HepG2 (cell line): Measurements from ENCODE around the gene CHPF. TPM values are rescaled to one million over a fixed set of nuclear protein-coding genes. Genes with fewer than 3 reads are reported as not detected.

ENCODE experiments used
- CBFB ChIP-seq: sonication (generic); formaldehyde crosslinking; IDR thresholded peaks from 2 replicates; pipeline ENCODE4 v1.4.0; 2020; ENCODE audit warnings: missing genetic modification reagents
- CCDC6 ChIP-seq: sonication (generic); formaldehyde crosslinking; IDR thresholded peaks from 2 replicates; pipeline ENCODE4 v1.8.1; 2022; ENCODE audit warnings: mild to moderate bottlenecking, missing genetic modification reagents, moderate library complexity
- FIP1L1 ChIP-seq: fragments of 200-400 bp; formaldehyde crosslinking; IDR thresholded peaks from 2 replicates; pipeline ENCODE4 v1.6.1; 2018; ENCODE audit warnings: low read depth, mild to moderate bottlenecking, low read length, moderate library complexity, borderline replicate concordance; ENCODE audit not compliant: insufficient read depth
- KDM3A ChIP-seq: IDR thresholded peaks from 2 replicates; pipeline ENCODE4 v1.6.1; 2018; ENCODE audit warnings: low read depth, missing compliant biosample characterization
- MED1 ChIP-seq: sonication (generic); formaldehyde crosslinking; IDR thresholded peaks from 2 replicates; pipeline ENCODE4 v1.4.0; 2020; ENCODE audit warnings: missing genetic modification reagents
- SMAD3 ChIP-seq: sonication (generic); formaldehyde crosslinking; IDR thresholded peaks from 2 replicates; pipeline ENCODE4 v1.4.0; 2020; ENCODE audit warnings: missing genetic modification reagents
- SMAD9 ChIP-seq: sonication (generic); formaldehyde crosslinking; IDR thresholded peaks from 2 replicates; pipeline ENCODE4 v1.5.1; 2020; ENCODE audit warnings: mild to moderate bottlenecking, missing genetic modification reagents
- YY1 ChIP-seq: IDR thresholded peaks from 2 replicates; pipeline ENCODE4 v1.6.1; 2011; ENCODE audit warnings: low read length, low read depth, moderate library complexity, mild to moderate bottlenecking; ENCODE audit not compliant: insufficient read depth, insufficient replicate concordance
- ZNF280D ChIP-seq: sonication (generic); formaldehyde crosslinking; IDR thresholded peaks from 2 replicates; pipeline ENCODE4 v1.5.1; 2020; ENCODE audit warnings: mild to moderate bottlenecking, missing genetic modification reagents
- ZNF350 ChIP-seq: sonication (generic); formaldehyde crosslinking; IDR thresholded peaks from 2 replicates; pipeline ENCODE4 v1.4.0; 2020; ENCODE audit warnings: mild to moderate bottlenecking, low read depth, missing genetic modification reagents, borderline replicate concordance
- ZNF414 ChIP-seq: sonication (generic); formaldehyde crosslinking; IDR thresholded peaks from 2 replicates; pipeline ENCODE4 v1.5.0; 2020; ENCODE audit warnings: missing genetic modification reagents
- ZNF501 ChIP-seq: sonication (generic); formaldehyde crosslinking; IDR thresholded peaks from 2 replicates; pipeline ENCODE4 v1.5.1; 2020; ENCODE audit warnings: mild to moderate bottlenecking, moderate library complexity, missing genetic modification reagents
- ZNF567 ChIP-seq: sonication (generic); formaldehyde crosslinking; IDR thresholded peaks from 2 replicates; pipeline ENCODE4 v1.8.1; 2023; ENCODE audit warnings: mild to moderate bottlenecking, missing genetic modification reagents, borderline replicate concordance
- ZNF710 ChIP-seq: sonication (generic); formaldehyde crosslinking; IDR thresholded peaks from 2 replicates; pipeline ENCODE4 v1.5.0; 2020; ENCODE audit warnings: mild to moderate bottlenecking, missing genetic modification reagents, borderline replicate concordance
- ZNF75D ChIP-seq: sonication (generic); formaldehyde crosslinking; IDR thresholded peaks from 2 replicates; pipeline ENCODE4 v1.8.1; 2023; ENCODE audit warnings: missing genetic modification reagents, mild to moderate bottlenecking, borderline replicate concordance
- ZNF775 ChIP-seq: sonication (generic); formaldehyde crosslinking; IDR thresholded peaks from 2 replicates; pipeline ENCODE4 v1.4.0; 2020; ENCODE audit warnings: missing genetic modification reagents, mild to moderate bottlenecking, moderate library complexity, borderline replicate concordance
- ZSCAN22 ChIP-seq: sonication (generic); formaldehyde crosslinking; IDR thresholded peaks from 2 replicates; pipeline ENCODE4 v1.4.0; 2020; ENCODE audit warnings: mild to moderate bottlenecking, missing genetic modification reagents
- ZSCAN30 ChIP-seq: sonication (generic); formaldehyde crosslinking; IDR thresholded peaks from 2 replicates; pipeline ENCODE4 v1.5.0; 2020; ENCODE audit warnings: mild to moderate bottlenecking, missing genetic modification reagents
- polyA plus RNA-seq, 8 experiments: library from polyadenylated mRNA; depleted of rRNA in 3 of 8; stranded (reverse) in 7 of 8; unstranded in 1 of 8; fragments of >200 nt; fragmentation: Illumina TruSeq in 4 of 8; extraction: Trizol in 4 of 8; gene quantifications; 2 replicates each; pipeline versions ENCODE4 v1.2.1 to v1.2.3, GENCODE V29; 2011 to 2016; ENCODE audit warnings: low read depth in 4 of 8, missing spikeins in 1 of 8, mixed read lengths in 1 of 8; ENCODE audit not compliant: insufficient read depth in 1 of 8
- total RNA-seq, 5 experiments: library from RNA; depleted of rRNA; stranded (reverse); fragments of >200 nt; fragmentation: Illumina TruSeq; extraction: Trizol; gene quantifications; 2 replicates each; pipeline ENCODE4 v1.2.3, GENCODE V29; 2016; ENCODE audit warnings: low read depth in 1 of 5
- TF ChIP-seq, protein P1 (sequence below): IDR thresholded peaks from 2 replicates; pipeline ENCODE4 v1.6.1; 2018; ENCODE audit warnings: missing genetic modification reagents, mild to moderate bottlenecking, missing compliant biosample characterization
- TF ChIP-seq, protein P2 (sequence below): sonication (generic); formaldehyde crosslinking; IDR thresholded peaks from 2 replicates; pipeline ENCODE4 v1.4.0; 2020; ENCODE audit warnings: missing genetic modification reagents

Gene CHPF
- total and polyA plus RNA-seq, 2 of the 13 experiments (the other 11 are each of a cell fraction or from before 2014, with no cell fraction given) = 79.6 to 111 TPM

GRCh38 chr2:219541611-219542180 lies 1.9 kb downstream of the CHPF start (continued):
- TF ChIP-seq SMAD9 (no peak), YY1 (peak; percentile 71), ZNF710 (CRISPR knock-in tag) (no peak; the same call in 1 of the 2 replicates), ZSCAN30 (CRISPR knock-in tag) (no peak), ZNF280D (0 out of 2 replicates have a peak, but pooled peaks have one; percentile 46), ZNF567 (peak; percentile 85; the same call in 1 of the 2 replicates), FIP1L1 (no peak), ZNF75D (CRISPR knock-in tag) (no peak), CCDC6 (no peak; the same call in 1 of the 2 replicates), SMAD3 (CRISPR knock-in tag) (peak; percentile 88; the same call in 1 of the 2 replicates), ZNF414 (CRISPR knock-in tag) (peak; percentile 83; the same call in 1 of the 2 replicates), ZNF501 (CRISPR knock-in tag) (peak; percentile 80), MED1 (peak; percentile 79), ZNF775 (CRISPR knock-in tag) (no peak; the same call in 1 of the 2 replicates), KDM3A (CRISPR knock-in tag) (peak; percentile 99), CBFB (CRISPR knock-in tag) (peak; percentile 61; the same call in 1 of the 2 replicates), ZSCAN22 (no peak), ZNF350 (CRISPR knock-in tag) (peak; percentile 86; the same call in 1 of the 2 replicates)
- TF ChIP-seq, protein P1, sequence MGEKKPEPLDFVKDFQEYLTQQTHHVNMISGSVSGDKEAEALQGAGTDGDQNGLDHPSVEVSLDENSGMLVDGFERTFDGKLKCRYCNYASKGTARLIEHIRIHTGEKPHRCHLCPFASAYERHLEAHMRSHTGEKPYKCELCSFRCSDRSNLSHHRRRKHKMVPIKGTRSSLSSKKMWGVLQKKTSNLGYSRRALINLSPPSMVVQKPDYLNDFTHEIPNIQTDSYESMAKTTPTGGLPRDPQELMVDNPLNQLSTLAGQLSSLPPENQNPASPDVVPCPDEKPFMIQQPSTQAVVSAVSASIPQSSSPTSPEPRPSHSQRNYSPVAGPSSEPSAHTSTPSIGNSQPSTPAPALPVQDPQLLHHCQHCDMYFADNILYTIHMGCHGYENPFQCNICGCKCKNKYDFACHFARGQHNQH = no peak; the same call in 1 of the 2 replicates
- TF ChIP-seq, protein P2, sequence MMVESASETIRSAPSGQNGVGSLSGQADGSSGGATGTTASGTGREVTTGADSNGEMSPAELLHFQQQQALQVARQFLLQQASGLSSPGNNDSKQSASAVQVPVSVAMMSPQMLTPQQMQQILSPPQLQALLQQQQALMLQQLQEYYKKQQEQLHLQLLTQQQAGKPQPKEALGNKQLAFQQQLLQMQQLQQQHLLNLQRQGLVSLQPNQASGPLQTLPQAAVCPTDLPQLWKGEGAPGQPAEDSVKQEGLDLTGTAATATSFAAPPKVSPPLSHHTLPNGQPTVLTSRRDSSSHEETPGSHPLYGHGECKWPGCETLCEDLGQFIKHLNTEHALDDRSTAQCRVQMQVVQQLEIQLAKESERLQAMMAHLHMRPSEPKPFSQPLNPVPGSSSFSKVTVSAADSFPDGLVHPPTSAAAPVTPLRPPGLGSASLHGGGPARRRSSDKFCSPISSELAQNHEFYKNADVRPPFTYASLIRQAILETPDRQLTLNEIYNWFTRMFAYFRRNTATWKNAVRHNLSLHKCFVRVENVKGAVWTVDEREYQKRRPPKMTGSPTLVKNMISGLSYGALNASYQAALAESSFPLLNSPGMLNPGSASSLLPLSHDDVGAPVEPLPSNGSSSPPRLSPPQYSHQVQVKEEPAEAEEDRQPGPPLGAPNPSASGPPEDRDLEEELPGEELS (CRISPR knock-in tag) = peak; percentile 46; the same call in 1 of the 2 replicates
